ENCODE measurements around the gene SPTLC3. TPM values are rescaled to one million over a fixed set of nuclear protein-coding genes. Genes with fewer than 3 reads are reported as not detected.
A peak's percentile ranks its signal among the peaks of the same experiment; 100 is the strongest.

Gene SPTLC3
- polyA plus RNA-seq, 1 donor from 2014 or later: not detected

- no peak overlapping the region for H3K4me2 ChIP-seq (ENCODE audit: low read length)
- H3K9ac ChIP-seq (ENCODE audit: low read length): no peak overlapping the region
- no peaks in the 10 kb centered on the region for H3K9me3 ChIP-seq (ENCODE audit: low read length)
- no peaks in the 10 kb centered on the region for H4K20me1 ChIP-seq (ENCODE audit: insufficient read depth)
- no peak overlapping the region for H2AFZ ChIP-seq (ENCODE audit: low read depth, low read length)
- no peaks in the 10 kb centered on the region for H3F3A ChIP-seq (ENCODE audit: insufficient read depth, low read length, poor library complexity, severe bottlenecking)
- no peaks in the 10 kb centered on the region for H3K27me3 ChIP-seq (ENCODE audit: insufficient read depth, low read depth, low read length)
- TF ChIP-seq POLR2AphosphoS5 (IDR thresholded peaks at IDR 0.05) (peak; percentile 54), EP300 (conservative IDR thresholded peaks at IDR 0.05; ENCODE audit: poor library complexity, severe bottlenecking) (peak; percentile 76), RAD21 (conservative IDR thresholded peaks at IDR 0.05) (no peak)
- TF ChIP-seq, protein P1, sequence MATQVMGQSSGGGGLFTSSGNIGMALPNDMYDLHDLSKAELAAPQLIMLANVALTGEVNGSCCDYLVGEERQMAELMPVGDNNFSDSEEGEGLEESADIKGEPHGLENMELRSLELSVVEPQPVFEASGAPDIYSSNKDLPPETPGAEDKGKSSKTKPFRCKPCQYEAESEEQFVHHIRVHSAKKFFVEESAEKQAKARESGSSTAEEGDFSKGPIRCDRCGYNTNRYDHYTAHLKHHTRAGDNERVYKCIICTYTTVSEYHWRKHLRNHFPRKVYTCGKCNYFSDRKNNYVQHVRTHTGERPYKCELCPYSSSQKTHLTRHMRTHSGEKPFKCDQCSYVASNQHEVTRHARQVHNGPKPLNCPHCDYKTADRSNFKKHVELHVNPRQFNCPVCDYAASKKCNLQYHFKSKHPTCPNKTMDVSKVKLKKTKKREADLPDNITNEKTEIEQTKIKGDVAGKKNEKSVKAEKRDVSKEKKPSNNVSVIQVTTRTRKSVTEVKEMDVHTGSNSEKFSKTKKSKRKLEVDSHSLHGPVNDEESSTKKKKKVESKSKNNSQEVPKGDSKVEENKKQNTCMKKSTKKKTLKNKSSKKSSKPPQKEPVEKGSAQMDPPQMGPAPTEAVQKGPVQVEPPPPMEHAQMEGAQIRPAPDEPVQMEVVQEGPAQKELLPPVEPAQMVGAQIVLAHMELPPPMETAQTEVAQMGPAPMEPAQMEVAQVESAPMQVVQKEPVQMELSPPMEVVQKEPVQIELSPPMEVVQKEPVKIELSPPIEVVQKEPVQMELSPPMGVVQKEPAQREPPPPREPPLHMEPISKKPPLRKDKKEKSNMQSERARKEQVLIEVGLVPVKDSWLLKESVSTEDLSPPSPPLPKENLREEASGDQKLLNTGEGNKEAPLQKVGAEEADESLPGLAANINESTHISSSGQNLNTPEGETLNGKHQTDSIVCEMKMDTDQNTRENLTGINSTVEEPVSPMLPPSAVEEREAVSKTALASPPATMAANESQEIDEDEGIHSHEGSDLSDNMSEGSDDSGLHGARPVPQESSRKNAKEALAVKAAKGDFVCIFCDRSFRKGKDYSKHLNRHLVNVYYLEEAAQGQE (IDR thresholded peaks at IDR 0.05; ENCODE audit: borderline replicate concordance): no peak
- H3K9me2 ChIP-seq (ENCODE audit: insufficient read depth, low read length): no peaks in the 10 kb centered on the region
- H3K79me2 ChIP-seq (replicated peaks; ENCODE audit: insufficient read depth, low read length): no peaks in the 10 kb centered on the region
- no peaks in the 10 kb centered on the region for H3K36me3 ChIP-seq (ENCODE audit: insufficient read depth, low read length)
- H3K27ac ChIP-seq (ENCODE audit: low read length): peak overlapping the region; percentile 13
- H3K4me3 ChIP-seq (ENCODE audit: low read length): peak overlapping the region; percentile 10
Measured at GRCh38 chr20:13081877-13082276, 73.1 kb downstream of the SPTLC3 start.

- Histone ChIP-seq H3K27ac (ENCODE audit: low read length) (peak overlapping the region; percentile 13), H2AFZ (ENCODE audit: low read depth, low read length) (no peak overlapping the region), H3K27me3 (ENCODE audit: insufficient read depth, low read depth, low read length) (no peaks in the 10 kb centered on the region), H3K4me3 (ENCODE audit: low read length) (peak overlapping the region; percentile 10), H3F3A (ENCODE audit: insufficient read depth, low read length, poor library complexity, severe bottlenecking) (no peaks in the 10 kb centered on the region), H3K9ac (ENCODE audit: low read length) (no peak overlapping the region), H3K4me2 (ENCODE audit: low read length) (no peak overlapping the region), H3K9me3 (ENCODE audit: low read length) (no peaks in the 10 kb centered on the region), H3K79me2 (replicated peaks; ENCODE audit: insufficient read depth, low read length) (no peaks in the 10 kb centered on the region), H3K36me3 (ENCODE audit: insufficient read depth, low read length) (no peaks in the 10 kb centered on the region), H4K20me1 (ENCODE audit: insufficient read depth) (no peaks in the 10 kb centered on the region), H3K9me2 (ENCODE audit: insufficient read depth, low read length) (no peaks in the 10 kb centered on the region)
- TF ChIP-seq EZH2 (IDR thresholded peaks at IDR 0.05; ENCODE audit: borderline replicate concordance, insufficient read depth, low read length, poor library complexity, severe bottlenecking) (no peak), TAF1 (IDR thresholded peaks at IDR 0.05; ENCODE audit: low read depth) (no peak), RAD21 (conservative IDR thresholded peaks at IDR 0.05) (no peak), POLR2AphosphoS5 (IDR thresholded peaks at IDR 0.05) (no peak), CTCF (IDR thresholded peaks at IDR 0.05; ENCODE audit: poor library complexity, severe bottlenecking) (no peak), EP300 (conservative IDR thresholded peaks at IDR 0.05; ENCODE audit: poor library complexity, severe bottlenecking) (no peak), SMC3 (conservative IDR thresholded peaks at IDR 0.05; ENCODE audit: poor library complexity) (no peak), MXI1 (conservative IDR thresholded peaks at IDR 0.05; ENCODE audit: poor library complexity, severe bottlenecking) (no peak)
- TF ChIP-seq, protein P1 (IDR thresholded peaks at IDR 0.05; ENCODE audit: borderline replicate concordance): no peak
Measured at GRCh38 chr20:13082378-13082777, 73.6 kb downstream of the SPTLC3 start.

All from neural cell (in vitro differentiated cells).